ENCODE results near the gene USB1.

The USB1 gene

GRCh38 chr16:58049232-58050185, 48.3 kb downstream of the USB1 start:
- DNase-seq (ENCODE audit: low read depth): no peak

- DNase-seq (ENCODE audit: low read depth): no peak
Observed at GRCh38 chr16:58051296-58051695, 50.1 kb downstream of the USB1 start.

- no peak for DNase-seq (ENCODE audit: low read depth)
Observed at GRCh38 chr16:58051821-58052603, 50.8 kb downstream of the USB1 start.

- DNase-seq (ENCODE audit: low read depth): no peak
Observed at GRCh38 chr16:58053682-58054005, 52.4 kb downstream of the USB1 start.

- DNase-seq (ENCODE audit: low read depth): no peak
Observed at GRCh38 chr16:58054289-58054688, 53.1 kb downstream of the USB1 start.

GRCh38 chr16:58056580-58056979, 55.4 kb downstream of the USB1 start:
- DNase-seq (ENCODE audit: low read depth): no peak

GRCh38 chr16:58057121-58057520, 55.9 kb downstream of the USB1 start:
- no peak for DNase-seq (ENCODE audit: low read depth)

GRCh38 chr16:58057784-58058183, 56.6 kb downstream of the USB1 start:
- DNase-seq (ENCODE audit: low read depth): no peak

GRCh38 chr16:58062821-58063220, 61.6 kb downstream of the USB1 start:
- DNase-seq (ENCODE audit: low read depth): no peak

- DNase-seq (ENCODE audit: low read depth): no peak
Observed at GRCh38 chr16:58063377-58064076, 62.3 kb downstream of the USB1 start.

- no peak for DNase-seq (ENCODE audit: low read depth)
Observed at GRCh38 chr16:58070585-58070984, 69.4 kb downstream of the USB1 start.
